ENCODE results near the gene RPS6KA2. TPM values are rescaled to one million over a fixed set of nuclear protein-coding genes. Genes with fewer than 3 reads are reported as not detected.

The RPS6KA2 gene
- total and polyA plus RNA-seq, 2 experiments from 2014 or later, result 12.5 to 25.3 TPM

DNA sequence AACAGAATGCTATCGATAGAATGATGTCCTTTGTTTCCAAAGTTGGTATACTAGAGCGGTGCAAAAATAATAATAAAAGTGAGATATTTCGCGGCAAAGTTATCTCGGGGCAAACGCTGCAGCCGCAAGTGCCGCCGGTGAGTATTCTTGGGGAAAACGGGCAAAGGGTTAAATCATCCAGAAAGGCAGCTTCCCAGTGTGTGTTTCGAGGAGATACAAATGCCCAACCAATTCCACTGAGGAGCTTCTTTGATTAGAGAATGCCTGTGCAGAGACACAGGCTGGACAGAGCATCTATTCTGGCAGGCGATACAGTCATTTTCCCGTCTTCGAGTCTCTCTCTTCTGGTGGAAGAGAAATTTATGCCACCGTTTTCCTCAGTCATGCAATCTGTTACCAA is 186.3 kb downstream of the RPS6KA2 start:
- no peaks in the 10 kb centered on the region for H3K4me1 ChIP-seq (ENCODE audit: insufficient read depth)
- no peak for TF ChIP-seq NANOG (IDR thresholded peaks at IDR 0.05; ENCODE audit: borderline replicate concordance)
- TF ChIP-seq, protein P1, sequence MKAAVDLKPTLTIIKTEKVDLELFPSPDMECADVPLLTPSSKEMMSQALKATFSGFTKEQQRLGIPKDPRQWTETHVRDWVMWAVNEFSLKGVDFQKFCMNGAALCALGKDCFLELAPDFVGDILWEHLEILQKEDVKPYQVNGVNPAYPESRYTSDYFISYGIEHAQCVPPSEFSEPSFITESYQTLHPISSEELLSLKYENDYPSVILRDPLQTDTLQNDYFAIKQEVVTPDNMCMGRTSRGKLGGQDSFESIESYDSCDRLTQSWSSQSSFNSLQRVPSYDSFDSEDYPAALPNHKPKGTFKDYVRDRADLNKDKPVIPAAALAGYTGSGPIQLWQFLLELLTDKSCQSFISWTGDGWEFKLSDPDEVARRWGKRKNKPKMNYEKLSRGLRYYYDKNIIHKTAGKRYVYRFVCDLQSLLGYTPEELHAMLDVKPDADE (IDR thresholded peaks at IDR 0.05), result no peak
- no peak for TF ChIP-seq EZH2 (IDR thresholded peaks at IDR 0.05; ENCODE audit: low read depth, unreplicated experiment)
- TF ChIP-seq POLR2AphosphoS5 (IDR thresholded peaks at IDR 0.05; ENCODE audit: low read depth), result no peak
- no peak for TF ChIP-seq JUNB (IDR thresholded peaks at IDR 0.05; ENCODE audit: unreplicated experiment)
- TF ChIP-seq STAT1 (IDR thresholded peaks at IDR 0.05; ENCODE audit: unreplicated experiment), result no peak
- TF ChIP-seq, protein P2, sequence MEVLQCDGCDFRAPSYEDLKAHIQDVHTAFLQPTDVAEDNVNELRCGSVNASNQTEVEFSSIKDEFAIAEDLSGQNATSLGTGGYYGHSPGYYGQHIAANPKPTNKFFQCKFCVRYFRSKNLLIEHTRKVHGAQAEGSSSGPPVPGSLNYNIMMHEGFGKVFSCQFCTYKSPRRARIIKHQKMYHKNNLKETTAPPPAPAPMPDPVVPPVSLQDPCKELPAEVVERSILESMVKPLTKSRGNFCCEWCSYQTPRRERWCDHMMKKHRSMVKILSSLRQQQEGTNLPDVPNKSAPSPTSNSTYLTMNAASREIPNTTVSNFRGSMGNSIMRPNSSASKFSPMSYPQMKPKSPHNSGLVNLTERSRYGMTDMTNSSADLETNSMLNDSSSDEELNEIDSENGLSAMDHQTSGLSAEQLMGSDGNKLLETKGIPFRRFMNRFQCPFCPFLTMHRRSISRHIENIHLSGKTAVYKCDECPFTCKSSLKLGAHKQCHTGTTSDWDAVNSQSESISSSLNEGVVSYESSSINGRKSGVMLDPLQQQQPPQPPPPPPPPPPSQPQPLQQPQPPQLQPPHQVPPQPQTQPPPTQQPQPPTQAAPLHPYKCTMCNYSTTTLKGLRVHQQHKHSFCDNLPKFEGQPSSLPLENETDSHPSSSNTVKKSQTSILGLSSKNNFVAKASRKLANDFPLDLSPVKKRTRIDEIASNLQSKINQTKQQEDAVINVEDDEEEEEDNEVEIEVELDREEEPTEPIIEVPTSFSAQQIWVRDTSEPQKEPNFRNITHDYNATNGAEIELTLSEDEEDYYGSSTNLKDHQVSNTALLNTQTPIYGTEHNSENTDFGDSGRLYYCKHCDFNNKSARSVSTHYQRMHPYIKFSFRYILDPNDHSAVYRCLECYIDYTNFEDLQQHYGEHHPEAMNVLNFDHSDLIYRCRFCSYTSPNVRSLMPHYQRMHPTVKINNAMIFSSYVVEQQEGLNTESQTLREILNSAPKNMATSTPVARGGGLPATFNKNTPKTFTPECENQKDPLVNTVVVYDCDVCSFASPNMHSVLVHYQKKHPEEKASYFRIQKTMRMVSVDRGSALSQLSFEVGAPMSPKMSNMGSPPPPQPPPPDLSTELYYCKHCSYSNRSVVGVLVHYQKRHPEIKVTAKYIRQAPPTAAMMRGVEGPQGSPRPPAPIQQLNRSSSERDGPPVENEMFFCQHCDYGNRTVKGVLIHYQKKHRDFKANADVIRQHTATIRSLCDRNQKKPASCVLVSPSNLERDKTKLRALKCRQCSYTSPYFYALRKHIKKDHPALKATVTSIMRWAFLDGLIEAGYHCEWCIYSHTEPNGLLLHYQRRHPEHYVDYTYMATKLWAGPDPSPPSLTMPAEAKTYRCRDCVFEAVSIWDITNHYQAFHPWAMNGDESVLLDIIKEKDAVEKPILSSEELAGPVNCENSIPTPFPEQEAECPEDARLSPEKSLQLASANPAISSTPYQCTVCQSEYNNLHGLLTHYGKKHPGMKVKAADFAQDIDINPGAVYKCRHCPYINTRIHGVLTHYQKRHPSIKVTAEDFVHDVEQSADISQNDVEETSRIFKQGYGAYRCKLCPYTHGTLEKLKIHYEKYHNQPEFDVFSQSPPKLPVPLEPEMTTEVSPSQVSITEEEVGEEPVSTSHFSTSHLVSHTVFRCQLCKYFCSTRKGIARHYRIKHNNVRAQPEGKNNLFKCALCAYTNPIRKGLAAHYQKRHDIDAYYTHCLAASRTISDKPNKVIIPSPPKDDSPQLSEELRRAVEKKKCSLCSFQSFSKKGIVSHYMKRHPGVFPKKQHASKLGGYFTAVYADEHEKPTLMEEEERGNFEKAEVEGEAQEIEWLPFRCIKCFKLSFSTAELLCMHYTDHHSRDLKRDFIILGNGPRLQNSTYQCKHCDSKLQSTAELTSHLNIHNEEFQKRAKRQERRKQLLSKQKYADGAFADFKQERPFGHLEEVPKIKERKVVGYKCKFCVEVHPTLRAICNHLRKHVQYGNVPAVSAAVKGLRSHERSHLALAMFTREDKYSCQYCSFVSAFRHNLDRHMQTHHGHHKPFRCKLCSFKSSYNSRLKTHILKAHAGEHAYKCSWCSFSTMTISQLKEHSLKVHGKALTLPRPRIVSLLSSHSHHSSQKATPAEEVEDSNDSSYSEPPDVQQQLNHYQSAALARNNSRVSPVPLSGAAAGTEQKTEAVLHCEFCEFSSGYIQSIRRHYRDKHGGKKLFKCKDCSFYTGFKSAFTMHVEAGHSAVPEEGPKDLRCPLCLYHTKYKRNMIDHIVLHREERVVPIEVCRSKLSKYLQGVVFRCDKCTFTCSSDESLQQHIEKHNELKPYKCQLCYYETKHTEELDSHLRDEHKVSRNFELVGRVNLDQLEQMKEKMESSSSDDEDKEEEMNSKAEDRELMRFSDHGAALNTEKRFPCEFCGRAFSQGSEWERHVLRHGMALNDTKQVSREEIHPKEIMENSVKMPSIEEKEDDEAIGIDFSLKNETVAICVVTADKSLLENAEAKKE (CRISPR knock-in tag; IDR thresholded peaks at IDR 0.05), result no peak
- TF ChIP-seq, protein P3, sequence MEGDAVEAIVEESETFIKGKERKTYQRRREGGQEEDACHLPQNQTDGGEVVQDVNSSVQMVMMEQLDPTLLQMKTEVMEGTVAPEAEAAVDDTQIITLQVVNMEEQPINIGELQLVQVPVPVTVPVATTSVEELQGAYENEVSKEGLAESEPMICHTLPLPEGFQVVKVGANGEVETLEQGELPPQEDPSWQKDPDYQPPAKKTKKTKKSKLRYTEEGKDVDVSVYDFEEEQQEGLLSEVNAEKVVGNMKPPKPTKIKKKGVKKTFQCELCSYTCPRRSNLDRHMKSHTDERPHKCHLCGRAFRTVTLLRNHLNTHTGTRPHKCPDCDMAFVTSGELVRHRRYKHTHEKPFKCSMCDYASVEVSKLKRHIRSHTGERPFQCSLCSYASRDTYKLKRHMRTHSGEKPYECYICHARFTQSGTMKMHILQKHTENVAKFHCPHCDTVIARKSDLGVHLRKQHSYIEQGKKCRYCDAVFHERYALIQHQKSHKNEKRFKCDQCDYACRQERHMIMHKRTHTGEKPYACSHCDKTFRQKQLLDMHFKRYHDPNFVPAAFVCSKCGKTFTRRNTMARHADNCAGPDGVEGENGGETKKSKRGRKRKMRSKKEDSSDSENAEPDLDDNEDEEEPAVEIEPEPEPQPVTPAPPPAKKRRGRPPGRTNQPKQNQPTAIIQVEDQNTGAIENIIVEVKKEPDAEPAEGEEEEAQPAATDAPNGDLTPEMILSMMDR (conservative IDR thresholded peaks at IDR 0.05; ENCODE audit: low read depth in 2 of 2), result no peak
- TF ChIP-seq ZNF114 (CRISPR knock-in tag; IDR thresholded peaks at IDR 0.05), result no peak
- TF ChIP-seq ZNF331 (CRISPR knock-in tag; IDR thresholded peaks at IDR 0.05; ENCODE audit: low read depth), result no peak
- TF ChIP-seq CREB1 (CRISPR knock-in tag; IDR thresholded peaks at IDR 0.05; ENCODE audit: low read depth), result no peak
- Mint-ChIP-seq H3K27me3 (ENCODE audit: insufficient read depth, low read depth, poor library complexity) (peaks cover 12% of the 10 kb centered on the region), H3K4me3 (no peak overlapping the region), H3K4me1 (no peaks in the 10 kb centered on the region; the same call in 2 of the 3 replicates), H3K27ac (no peak overlapping the region), H3K9me3 (no peaks in the 10 kb centered on the region), H3K36me3 (ENCODE audit: low read depth) (peaks cover 10% of the 10 kb centered on the region)
- H3K27me3 ChIP-seq (ENCODE audit: insufficient read depth), result no peaks in the 10 kb centered on the region
- H3K4me2 ChIP-seq, result no peak overlapping the region
- H3K27ac ChIP-seq (ENCODE audit: low read depth), result no peak overlapping the region
- H3K4me3 ChIP-seq, result no peak overlapping the region
- H3F3A ChIP-seq (replicated peaks; ENCODE audit: low read depth), result no peaks in the 10 kb centered on the region
- H3K36me3 ChIP-seq (ENCODE audit: insufficient read depth), result no peaks in the 10 kb centered on the region
- no peaks in the 10 kb centered on the region for H4K20me1 ChIP-seq (replicated peaks; ENCODE audit: insufficient read depth)
- ATAC-seq, result no peak
- H3K9me2 ChIP-seq (ENCODE audit: insufficient read depth), result no peaks in the 10 kb centered on the region
- H3K79me2 ChIP-seq (replicated peaks; ENCODE audit: insufficient read depth), result no peaks in the 10 kb centered on the region
- DNase-seq (ENCODE audit: low spot score), result no peak
- no peak overlapping the region for H2AFZ ChIP-seq
